GM19023 (cell line): Measurements from ENCODE around the gene ACSL1.

ENCODE experiments used
- ATAC-seq: cut with Tn5 transposase; IDR thresholded peaks from one replicate; pipeline ENCODE4 v1.9.1; 2021; ENCODE audit warnings: mild to moderate bottlenecking, moderate library complexity; ENCODE audit not compliant: unreplicated experiment

Gene ACSL1

GRCh38 chr4:184812651-184813181, 13.1 kb downstream of the ACSL1 start:
- no peak for ATAC-seq

GRCh38 chr4:184812199-184812542, 13.6 kb downstream of the ACSL1 start:
- ATAC-seq, result no peak

- ATAC-seq, result no peak
These were observed 14.1 kb downstream of the ACSL1 start for GRCh38 chr4:184811526-184812198.

GRCh38 chr4:184810720-184811119, 15.0 kb downstream of the ACSL1 start:
- no peak for ATAC-seq

GRCh38 chr4:184808713-184809050, 17.1 kb downstream of the ACSL1 start:
- no peak for ATAC-seq

- ATAC-seq, result no peak
These were observed 17.7 kb downstream of the ACSL1 start for GRCh38 chr4:184807797-184808712.

- no peak for ATAC-seq
These were observed 18.5 kb downstream of the ACSL1 start for GRCh38 chr4:184807256-184807655.

GRCh38 chr4:184806711-184807110, 19.1 kb downstream of the ACSL1 start:
- no peak for ATAC-seq

GRCh38 chr4:184806229-184806550, 19.6 kb downstream of the ACSL1 start:
- no peak for ATAC-seq

- ATAC-seq, result peak; percentile 73
These were observed 20.1 kb downstream of the ACSL1 start for GRCh38 chr4:184805462-184806228.

GRCh38 chr4:184804621-184805020, 21.1 kb downstream of the ACSL1 start:
- no peak for ATAC-seq

- ATAC-seq, result no peak
These were observed 21.9 kb downstream of the ACSL1 start for GRCh38 chr4:184803874-184804273.

- ATAC-seq, result no peak
These were observed 22.6 kb downstream of the ACSL1 start for GRCh38 chr4:184803133-184803532.

- ATAC-seq, result no peak
These were observed 23.1 kb downstream of the ACSL1 start for GRCh38 chr4:184802697-184803015.

GRCh38 chr4:184801781-184802696, 23.7 kb downstream of the ACSL1 start:
- ATAC-seq, result no peak

- ATAC-seq, result no peak
These were observed 27.3 kb downstream of the ACSL1 start for GRCh38 chr4:184798504-184798903.

- no peak for ATAC-seq
These were observed 28.9 kb downstream of the ACSL1 start for GRCh38 chr4:184796906-184797305.

GRCh38 chr4:184795214-184795844, 30.4 kb downstream of the ACSL1 start:
- no peak for ATAC-seq

GRCh38 chr4:184794470-184794869, 31.3 kb downstream of the ACSL1 start:
- ATAC-seq, result no peak

GRCh38 chr4:184793735-184794355, 31.9 kb downstream of the ACSL1 start:
- ATAC-seq, result no peak
